AG09309 (cell line): ENCODE data around the gene ZNF664.

Experiments used
- DNase-seq: peaks from one replicate; pipeline ENCODE4 v3.0.0-alpha.2; 2010; ENCODE audit warnings: low read depth
- H3K4me3 ChIP-seq: 2 replicates; pipeline ENCODE4 v1.5.1; 2011; ENCODE audit warnings: mild to moderate bottlenecking, low read depth, low read length, moderate library complexity; ENCODE audit not compliant: control insufficient read depth
- CTCF ChIP-seq: IDR thresholded peaks from 2 replicates; pipeline ENCODE4 v1.5.1; 2011; ENCODE audit warnings: mild to moderate bottlenecking, low read depth, low read length, inconsistent platforms; ENCODE audit not compliant: insufficient read depth, control insufficient read depth; ENCODE audit errors: missing control alignments

The ZNF664 gene

GRCh38 chr12:123958876-123959275, 14.1 kb upstream of the ZNF664 start:
- TF ChIP-seq CTCF: no peak
- H3K4me3 ChIP-seq: no peak overlapping the region

GRCh38 chr12:123960029-123960735, 12.8 kb upstream of the ZNF664 start:
- H3K4me3 ChIP-seq: no peak overlapping the region
- TF ChIP-seq CTCF: no peak
- no peak for DNase-seq

More at GRCh38 chr12:123958876-123959275, 14.1 kb upstream of the ZNF664 start:
- no peak for DNase-seq

- TF ChIP-seq CTCF: no peak
- no peak overlapping the region for H3K4me3 ChIP-seq
- no peak for DNase-seq
Observed at GRCh38 chr12:123960856-123961255, 12.2 kb upstream of the ZNF664 start.

- no peak for TF ChIP-seq CTCF
- DNase-seq: no peak
- H3K4me3 ChIP-seq: no peak overlapping the region
Observed at GRCh38 chr12:123961585-123962345, 11.2 kb upstream of the ZNF664 start.

- no peak for DNase-seq
- TF ChIP-seq CTCF: no peak
- no peak overlapping the region for H3K4me3 ChIP-seq
Observed at GRCh38 chr12:123962513-123962912, 10.5 kb upstream of the ZNF664 start.

- no peak for DNase-seq
- TF ChIP-seq CTCF: no peak
- no peak overlapping the region for H3K4me3 ChIP-seq
Observed at GRCh38 chr12:123963821-123964220, 9.2 kb upstream of the ZNF664 start.
